ENCODE results near the gene MYH9.

MYH9 gene

DNA sequence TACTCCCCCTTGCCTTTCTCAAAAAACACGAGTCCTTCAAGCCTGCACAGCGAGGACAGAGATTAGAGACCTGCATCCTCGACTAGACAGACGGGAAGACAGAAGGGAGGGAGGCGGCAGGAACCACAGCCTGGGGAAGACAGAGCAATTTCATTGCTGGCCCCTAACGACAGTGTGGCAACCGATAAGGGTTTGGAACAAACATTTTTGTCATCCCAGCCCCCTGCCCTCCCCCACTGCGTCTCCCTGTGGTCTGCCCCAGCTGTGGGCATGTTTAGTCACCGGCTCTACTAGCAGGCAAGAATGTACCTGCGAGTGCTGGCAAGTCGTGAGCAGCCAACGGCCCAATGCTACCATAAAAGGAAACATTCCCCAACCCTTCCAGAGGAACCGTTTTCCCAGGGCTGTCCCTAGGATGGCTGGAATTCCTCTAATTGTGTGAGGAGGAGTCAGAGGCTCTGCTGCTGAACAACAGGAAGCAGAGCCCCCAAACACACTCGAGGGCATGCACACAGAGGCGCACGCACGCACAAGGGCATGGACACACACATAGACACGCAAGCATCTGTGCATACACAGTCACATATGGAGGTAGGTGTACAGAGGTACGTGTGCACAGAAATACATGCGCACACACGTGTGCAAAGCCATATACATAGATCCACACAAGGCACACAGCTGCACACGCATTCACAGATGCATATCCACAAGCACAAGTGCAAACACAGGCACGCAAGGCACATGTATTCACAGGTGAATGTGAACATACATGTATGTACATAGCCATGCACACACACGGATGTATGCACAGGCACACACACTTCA, 58.3 kb downstream of the MYH9 start:
- DNase-seq, result peak; percentile 90

DNA sequence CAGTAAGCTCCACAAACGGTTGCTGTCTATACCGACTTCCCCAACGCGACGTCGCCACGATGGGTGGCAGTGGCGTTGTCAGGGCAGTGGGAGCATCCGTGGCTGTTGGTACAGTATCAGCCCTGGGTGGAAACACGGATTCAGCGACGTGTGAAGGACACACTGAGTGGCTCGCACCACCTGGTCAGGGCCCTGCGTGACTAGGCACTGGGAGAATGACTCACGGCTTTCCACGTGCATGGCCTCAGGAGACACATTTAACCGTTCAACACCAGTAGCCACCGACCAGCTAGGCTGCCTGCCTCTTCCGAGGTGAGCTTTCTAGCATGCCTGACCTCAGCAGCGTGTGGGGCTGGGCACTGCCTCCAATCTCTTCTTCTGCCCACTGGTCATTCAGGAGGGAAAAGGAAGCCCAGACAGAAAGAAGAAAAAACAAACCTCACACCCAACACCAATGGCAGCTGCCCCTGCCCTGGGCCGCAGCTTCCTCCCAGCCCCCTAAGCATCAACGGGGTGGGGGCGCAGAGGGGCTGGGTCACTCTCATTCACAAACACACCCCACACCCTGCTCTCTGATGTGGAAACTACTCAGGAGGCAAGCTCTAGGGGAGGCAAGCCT, 59.0 kb downstream of the MYH9 start:
- peak; percentile 63 for DNase-seq

DNA sequence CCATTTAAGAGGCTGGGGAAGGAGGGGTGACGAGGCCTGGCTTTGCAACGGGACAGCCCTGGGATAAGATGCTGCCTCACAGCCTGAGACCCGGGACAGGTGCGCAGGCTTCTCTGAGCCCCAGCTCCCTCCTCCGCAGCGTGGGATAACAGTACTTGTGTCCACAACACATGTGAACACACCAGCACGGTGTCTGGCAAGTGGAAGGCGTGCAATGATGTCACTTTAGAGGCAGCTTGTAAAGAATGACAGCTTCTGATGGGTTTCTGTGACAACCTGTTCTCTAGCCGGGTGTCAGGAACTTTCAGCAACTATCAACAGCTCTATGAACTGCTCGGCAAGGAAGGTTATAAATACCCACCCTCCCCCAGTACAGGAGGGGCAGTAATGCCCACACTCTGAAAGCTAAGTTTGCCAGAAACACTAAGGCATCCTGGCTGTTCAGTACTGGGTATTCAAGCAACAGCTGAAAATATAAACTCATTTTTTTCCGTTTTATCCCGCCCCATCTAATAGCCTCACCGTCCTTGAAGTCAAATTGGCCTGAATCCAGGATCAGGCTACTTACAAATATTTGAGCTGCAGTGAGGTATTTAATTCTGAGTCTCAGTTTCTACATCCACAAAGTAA, 59.7 kb downstream of the MYH9 start:
- no peak for DNase-seq

DNA sequence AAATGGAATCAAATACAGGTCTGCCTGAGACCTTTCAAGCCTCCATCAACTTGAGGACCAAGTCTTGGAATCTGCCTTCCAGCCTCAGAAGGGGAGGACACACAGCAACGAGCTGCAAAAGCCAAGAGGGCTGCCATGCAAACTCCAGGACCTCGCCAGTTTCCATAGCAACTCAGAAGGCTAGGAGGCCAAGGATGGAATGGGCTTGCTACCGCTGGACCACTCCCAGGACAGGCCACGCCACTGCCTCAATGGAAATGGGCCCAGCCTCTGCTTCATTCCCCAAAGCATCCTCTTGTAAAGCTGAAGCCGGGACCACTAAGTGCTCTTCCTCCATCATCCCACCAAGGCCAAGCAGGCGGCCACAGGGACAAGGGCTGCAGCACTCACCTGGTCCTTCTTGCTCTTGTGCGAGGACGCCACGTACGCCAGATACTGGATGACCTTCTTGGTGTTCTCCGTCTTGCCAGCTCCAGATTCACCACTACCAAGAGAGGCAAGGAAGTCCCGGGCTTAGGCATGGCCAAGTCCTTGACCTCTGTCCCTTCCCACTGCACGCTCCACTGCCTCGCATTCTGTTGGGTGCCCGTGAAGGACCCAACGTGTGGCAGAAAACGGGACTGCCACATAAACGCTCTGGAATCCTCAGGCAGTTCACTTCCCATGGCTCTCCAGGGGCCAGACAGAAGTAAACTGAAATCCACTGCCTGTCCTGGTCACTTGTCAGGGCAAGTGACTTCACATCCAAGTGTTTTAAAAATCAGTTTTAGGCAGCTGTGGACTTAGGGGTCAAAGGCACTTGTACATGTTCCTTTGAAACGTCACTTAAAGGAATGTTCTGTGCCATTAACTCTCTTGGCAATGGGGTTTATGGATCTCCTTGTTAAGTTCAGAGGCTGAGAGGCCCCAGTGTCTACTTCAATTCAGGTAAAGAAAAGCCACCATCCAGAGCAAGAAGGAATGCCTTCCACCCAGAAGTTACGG, 61.3 kb downstream of the MYH9 start:
- no peak for DNase-seq

DNA sequence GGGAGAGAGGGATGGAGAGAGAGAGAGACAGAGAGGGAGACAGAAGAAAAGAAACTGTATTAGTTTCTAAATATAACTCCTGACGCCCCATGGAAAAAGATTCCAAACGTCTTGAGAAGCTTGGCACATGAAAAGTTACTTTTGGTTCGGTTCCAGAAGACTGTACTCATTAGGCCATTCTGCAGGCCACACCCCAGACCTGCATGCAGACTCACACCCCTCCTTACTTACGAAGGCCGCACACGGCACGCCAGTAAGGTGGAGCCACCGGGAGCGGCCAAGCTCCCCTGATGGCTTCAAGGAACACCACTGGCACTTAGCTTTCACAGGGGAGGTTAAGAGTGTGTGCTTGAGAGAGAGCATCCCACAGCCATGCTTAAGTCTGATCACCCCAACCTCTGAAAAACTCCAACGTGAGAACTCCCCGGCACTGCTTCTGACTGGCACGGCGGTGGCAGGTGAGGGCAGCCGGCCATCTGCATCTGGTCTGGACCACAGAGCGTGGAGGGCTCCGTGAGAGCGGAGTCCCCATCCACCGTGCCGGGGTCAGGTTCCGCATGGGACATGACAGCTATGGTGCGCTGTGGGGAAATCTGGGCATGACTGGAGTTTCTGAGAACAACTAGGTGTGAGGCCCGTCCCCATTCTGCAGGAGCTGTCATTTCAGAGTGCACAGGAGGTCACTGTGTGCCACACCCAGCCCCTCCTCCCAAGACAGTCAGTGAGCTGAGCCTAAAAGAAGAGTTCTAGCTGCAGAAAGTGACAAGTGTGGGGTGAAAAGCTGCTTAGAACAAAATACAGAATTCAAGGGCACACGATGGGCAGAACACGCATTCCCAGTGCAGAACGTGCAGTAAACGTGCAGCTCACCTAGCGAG, 62.4 kb downstream of the MYH9 start:
- DNase-seq, result no peak

DNA sequence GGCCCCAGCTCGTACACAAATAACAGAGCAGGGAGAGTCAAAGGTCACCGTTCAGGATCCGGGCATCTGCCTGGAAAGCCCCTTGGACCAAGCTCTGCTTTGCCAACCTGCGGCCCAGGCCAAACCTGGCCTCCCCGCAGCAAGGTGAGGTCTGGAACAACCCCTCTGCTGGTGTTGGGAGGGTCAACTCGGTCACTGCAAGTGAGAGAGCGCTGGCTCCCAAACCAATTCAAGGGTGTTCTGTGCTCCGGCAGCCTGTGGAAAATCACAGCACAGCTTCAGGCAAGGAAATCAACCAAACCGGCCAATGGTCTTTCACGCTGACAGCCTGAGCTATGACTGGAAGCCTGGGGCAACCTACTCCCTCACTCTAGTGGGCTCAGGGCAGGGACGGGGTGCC, 63.4 kb downstream of the MYH9 start:
- DNase-seq, result no peak

DNA sequence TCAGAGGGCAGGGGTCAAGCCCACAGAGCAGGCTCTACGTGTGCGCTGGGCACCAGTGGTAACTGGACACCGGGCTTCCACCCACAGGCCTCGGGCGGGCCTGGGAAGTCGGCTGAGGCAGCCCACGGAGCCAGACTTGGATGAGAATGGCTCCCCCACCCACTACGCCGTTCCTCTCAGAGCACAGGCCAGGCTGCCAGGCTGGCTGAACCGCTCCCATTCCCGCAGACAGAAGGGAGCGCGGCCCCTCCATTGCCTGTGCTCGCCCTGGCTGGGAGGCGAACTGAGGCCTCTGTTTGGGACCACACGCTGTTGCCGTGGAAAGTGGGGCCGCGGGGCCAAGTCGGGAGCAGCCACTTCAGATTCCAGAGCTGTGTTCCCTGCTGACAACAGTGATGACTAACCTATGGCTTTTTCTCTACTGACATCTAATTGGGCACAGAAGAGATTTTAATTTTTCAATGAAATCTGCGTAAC, 63.9 kb downstream of the MYH9 start:
- DNase-seq, result no peak

DNA sequence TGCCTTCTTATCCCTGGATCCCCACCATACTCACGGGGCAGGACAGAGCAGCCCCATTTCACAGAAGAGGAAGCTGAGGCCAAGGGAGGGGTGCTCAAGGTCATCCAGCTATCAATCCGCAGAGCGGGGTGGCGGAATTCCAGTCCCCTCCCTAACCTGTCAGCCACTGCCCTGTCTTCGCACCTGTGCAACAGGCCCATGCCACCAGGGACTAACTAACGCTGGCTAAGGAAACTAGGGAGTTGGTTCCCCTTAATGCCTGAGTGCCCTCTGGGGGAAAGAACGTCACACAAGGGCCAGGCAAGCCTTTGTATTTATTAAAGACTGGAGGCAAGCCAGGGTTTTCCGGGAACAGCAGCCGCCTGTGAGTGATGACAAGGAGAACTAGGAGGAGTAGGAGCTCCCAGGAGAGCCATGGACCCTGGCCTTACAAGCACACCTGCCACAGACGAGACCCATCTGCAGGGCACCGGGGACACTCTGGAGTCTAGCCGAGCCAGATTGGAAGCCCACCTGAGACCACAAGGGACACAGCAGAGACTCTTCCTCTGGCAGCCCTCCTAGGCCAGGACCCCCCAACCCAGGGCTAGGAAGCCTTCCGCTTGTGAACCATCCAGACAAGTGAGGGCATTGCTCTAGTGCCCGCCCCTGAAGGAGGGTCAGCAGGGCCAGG, 64.4 kb downstream of the MYH9 start:
- DNase-seq, result no peak

DNA sequence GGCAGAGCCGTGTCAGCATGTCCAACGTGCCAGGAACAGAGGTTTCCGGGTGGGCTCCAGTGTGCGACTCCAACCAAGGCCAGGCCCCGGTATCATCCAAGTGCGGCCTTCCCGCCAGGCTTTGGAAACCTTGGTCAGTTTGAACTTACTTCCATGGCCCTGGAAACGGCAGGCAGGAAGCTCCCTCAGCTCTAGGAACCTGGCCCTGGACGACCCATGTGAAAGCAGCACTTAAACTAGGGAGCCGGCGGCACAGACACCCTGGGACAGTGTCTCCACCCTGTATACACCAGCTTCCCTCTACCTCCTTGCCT, 65.2 kb downstream of the MYH9 start:
- no peak for DNase-seq

DNA sequence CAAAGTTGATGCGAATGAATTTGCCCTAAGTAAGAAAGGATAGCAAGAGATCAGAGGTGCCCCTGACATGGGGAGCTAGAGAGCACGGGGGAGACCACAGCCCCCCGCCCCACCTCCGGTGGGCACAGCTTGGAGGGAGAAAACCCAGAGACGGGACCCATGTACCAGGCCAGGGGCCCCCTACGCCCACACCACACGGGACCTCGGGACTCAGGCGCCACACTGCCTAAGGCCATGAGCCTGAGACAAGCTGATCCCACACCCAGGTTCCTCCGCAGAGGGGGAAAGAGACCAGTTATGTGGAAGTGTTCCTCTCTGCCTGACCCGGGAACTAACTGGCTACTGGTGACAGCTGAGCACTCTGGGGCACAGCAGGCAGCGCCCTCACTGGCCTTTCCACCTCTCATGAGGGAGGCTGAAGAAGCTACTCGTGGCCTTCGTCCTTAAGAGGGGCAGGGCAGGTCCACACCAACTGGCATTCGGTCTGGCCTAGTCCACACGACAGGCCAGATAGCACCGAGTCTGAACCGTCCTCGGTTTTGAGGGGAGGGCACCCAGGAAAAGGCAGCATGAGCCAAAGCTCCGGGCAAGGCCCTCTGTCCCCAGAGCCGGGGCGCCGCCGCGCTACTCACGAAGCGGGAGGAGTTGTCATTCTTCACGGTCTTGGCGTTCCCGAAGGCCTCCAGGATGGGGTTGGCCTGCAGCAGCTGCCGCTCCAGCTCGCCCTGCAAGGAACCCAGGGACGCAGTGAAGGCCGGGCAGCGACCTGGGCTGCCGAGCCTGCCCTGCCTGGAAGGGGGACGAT, 65.8 kb downstream of the MYH9 start:
- DNase-seq, result no peak

DNA sequence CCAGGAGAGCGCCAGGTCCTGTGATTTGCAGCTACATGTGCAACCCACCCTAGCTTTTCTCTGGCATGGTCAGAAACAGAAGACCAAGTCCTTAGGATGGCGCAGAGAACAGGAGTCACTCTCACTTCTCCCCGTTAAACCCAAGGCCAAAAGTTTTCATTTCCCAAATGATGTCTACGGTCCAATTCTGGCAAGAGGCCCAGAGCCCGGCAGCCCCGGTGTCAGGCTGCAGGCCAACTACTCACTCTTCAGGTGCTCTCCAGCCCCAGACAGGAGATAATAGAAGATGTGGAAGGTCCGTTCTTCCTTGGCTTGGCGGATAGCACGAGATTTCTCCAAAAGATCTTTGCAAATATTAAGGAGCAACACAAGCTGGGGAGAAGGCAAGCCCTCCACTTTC, 67.2 kb downstream of the MYH9 start:
- no peak for DNase-seq

DNA sequence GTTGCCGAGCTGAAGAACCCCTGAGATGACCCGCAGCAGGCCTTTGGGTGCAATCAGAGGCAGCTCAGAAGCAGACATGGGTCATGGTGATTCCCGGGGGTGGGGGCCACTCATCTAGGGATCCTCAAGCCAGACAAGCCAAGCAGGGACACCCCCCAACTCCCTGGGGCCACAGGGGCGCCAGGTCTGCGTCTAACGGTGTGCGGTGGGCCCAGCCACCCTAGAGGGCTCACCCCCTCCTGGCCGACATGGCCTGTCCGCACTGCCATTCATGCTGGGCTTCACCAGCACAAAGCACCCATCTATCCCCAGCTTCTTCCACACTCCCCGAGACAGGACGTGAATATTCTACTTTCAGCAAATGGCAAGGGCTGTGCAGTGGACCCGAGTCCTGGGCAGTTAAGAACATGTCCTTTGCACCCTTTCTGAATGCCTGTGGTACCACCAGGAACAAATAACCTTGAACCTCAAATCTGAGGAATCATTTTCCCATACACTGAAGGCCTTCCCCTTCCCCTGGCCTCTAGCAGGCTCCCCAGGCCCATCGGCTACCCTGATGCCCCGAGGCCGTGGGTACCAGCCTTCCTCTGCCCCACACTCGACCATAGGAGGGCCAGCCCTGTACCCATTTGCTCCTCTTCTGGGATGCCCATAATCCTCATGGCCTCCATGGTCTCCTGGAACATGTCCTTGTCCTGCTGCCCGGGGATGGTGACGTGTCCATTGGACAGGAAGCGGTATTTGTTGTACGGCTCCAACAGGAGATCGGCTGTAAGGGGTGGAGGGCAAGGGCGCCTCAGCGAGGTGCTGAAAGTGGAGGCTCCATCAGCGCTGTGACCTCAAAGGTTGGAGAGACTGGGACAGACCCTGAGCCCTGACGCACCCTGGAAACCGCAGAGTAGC, 67.9 kb downstream of the MYH9 start:
- DNase-seq, result no peak

DNA sequence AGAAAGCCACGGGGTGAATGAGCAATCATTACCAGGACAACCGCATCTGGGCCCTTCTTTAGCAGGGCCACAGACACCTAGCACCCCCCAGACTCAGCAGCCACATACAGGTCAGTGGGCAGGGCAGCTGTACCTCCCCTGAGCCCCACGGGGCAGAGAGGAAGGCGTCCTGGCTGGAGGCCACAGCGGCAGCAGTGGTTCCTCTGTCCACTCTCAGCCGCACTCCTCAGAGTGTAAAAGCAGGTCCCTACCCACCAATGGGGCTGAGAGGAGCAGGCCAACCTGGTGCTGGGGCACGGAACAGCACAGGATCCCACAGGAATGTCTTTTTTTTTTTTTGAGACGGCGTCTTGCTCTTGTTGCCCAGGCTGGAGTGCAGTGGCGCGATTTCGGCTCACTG, 69.3 kb downstream of the MYH9 start:
- DNase-seq, result no peak

DNA sequence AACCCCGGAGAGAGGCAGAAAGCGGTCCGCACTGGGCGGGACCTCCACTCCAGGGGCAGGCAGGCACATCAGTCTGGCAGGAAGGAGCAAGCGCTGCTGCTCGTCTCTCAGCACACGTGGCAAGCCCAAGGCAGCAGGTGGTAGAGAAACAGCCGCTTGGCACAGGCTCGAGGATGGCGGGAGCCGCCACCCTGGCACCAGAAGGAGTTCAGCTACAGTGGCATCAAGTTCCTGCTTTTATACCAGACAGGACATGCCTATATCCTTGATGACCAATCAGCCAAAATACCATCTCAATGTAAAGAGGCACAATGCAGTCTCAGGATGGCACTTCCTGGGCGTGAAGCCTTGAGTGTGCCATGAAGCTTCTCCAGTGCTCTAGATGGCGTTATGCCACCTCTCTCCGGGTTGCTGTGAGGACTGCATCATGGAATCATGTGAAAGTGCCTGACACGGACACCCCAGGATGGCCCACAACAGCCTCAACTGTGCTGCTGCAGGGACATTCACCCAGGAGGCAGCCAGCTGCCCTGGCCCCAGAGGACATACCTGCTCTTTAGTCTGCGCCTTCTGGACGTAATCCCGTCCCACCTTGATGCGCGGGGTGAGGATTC, 70.0 kb downstream of the MYH9 start:
- no peak for DNase-seq

DNA sequence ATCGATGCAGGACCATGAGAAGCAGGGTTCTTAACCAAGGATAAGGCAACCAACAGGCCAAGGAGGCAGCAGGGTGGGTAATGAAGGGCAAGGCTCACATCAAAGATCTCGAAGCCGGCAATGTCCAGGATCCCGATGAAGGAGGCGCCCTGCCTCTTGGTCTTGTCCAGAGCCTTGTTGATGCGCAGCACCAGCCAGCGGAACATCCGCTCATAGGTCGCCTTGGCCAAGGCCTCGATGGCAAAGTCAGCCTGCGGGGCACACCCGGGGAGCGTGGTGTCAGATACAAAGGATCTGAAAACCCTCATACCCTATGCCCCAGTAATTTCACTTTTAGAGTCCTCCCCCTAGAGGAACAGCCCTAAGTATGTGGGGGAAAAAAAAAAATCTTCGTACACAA, 71.3 kb downstream of the MYH9 start:
- DNase-seq, result no peak

DNA sequence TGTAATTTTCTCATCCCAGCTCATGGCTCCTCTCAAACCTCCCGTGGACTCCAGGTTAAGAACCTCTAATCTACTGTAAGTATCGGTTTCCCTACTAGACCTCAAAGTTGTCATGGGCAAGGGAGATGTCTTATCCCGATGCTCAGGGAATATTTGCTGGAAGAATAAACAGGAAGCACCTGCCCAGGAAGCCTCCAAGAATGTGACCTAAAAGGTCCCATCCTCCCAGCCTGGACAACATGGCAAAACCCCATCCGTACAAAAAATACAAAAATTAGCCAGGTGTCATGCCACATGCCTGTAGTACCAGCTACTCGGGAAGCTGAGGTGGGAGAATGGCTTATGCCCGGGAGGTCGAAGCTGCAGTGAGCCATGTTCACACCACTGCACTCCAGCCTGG, 72.4 kb downstream of the MYH9 start:
- DNase-seq, result no peak

DNA sequence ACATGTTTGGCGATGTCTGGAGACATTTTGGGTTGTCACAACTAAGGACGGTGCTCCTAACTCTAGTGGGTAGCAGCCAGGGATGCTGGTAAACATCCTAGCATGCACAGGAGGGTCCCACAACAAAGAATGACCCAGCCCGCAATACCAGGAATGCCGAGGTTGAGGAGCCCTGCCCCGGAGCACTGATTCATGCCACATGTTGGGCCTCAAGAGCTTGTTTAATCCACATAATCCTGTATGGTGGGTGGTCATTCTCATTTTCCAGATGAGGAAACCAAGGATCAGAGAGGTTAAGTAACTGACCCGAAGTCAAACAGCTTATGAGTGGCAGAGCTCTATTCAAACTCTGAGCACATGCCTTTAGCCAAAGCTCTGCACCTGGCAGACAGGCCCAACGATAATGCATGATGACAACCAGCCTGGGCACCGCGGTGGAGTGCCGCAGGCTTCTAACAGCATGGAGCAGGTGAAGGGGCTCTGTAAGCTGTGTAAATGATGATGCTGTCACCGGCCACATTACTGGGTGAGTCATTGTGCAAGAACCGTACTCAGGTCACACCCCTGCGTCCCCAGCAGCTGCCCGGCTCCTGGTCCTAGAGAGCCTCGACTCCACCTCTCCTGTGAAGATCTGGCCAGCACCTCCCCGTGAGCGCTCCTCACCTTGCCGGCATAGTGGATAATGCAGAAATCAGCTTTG, 76.2 kb downstream of the MYH9 start:
- no peak for DNase-seq

DNA sequence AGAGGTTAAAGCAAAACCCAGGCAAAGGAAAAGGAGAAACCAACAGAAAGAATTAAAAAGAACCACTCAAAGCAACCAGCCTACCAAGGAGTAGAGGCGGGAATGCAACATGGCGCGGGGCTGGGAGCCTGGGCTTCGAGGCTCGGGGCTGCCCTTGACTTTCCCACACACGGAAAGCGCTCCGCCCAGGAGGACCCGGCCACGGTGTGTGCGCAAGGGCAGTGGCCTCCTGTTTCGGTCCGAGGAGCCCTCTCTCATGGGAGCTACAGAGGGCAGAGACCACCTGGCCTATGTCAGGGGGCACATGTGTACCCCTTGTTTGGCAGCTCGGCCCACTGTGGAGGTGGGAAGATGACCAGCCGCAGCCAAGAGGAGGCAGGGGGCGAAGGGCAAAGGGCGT, 78.9 kb downstream of the MYH9 start:
- DNase-seq, result no peak

Measured in activated CD4-positive, alpha-beta T cell treated with anti-CD3 and anti-CD28 coated beads for 48 hours (primary cell).